SKM-1 treated with dmso at 0.1 percent for 144 hours (cell line): Measurements from ENCODE around the gene TTC7B.

Source experiments
- DNase-seq: peaks from one replicate; lab custom pipeline; 2025; ENCODE audit not compliant: unreplicated experiment; lab: John Stamatoyannopoulos, UW

TTC7B gene

DNA sequence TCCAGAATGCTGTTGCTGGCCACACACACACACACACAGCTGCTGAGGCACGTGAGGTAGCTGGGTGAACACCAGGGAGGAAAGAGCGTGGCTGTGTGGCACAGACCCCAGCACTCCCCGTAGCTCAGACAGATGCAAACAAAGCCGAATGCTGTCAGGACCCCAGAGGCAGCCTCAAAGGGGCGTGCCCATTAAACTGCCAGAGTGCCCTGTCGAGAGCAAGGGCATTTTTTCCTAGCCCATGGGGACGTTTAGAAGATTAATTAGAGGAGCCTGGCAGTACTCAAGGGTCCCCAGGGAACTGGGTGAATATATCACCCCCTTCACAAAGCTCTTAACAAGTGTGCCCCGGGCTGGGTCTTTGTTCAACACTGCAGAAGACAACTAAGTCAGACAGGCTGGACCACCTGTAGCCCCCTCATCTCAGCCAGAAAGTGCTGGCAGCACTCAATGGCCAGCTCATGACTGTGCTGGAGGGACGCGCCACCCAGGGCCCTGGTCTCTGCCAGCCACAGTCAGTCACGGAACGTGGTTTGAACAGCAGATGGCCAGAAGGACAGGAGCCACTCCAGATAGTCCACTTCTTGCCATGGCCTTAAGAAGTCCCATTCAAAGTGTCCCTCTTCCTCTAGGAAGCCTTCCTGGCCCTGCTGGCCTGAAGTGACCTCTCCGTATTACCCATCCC lies 37.5 kb downstream of the TTC7B start:
- no peak for DNase-seq

DNA sequence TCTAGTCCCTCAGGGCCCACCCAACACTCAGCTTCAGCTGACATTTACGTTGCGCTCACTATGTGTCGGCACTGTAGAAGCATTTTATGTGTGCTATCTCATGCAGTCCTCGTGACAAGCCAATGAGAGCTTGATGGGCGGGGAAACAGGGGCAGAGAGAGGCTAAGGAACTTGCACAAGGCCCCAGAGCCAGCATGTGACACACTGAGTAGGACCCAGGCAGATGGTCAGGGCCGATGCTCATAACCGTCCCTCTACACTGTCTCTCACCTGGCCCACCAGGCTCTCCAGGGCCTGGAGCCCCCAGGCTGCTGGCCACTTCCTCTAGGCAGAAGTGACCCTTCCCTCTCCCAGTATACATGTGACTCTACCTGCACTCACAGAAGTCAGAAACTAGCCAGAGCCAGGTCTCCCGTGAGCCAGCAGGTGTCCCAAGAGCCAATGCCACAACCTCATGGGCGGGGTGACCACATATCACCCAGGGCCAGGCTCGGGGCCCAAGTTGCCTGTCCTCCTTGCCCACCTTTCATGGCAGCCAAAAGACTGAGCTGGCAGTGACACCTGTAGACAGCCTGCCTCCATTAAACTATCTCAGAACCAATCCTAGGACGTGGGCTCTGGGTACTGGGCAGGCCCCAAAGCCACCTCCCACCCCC lies 38.3 kb downstream of the TTC7B start:
- DNase-seq: no peak

DNA sequence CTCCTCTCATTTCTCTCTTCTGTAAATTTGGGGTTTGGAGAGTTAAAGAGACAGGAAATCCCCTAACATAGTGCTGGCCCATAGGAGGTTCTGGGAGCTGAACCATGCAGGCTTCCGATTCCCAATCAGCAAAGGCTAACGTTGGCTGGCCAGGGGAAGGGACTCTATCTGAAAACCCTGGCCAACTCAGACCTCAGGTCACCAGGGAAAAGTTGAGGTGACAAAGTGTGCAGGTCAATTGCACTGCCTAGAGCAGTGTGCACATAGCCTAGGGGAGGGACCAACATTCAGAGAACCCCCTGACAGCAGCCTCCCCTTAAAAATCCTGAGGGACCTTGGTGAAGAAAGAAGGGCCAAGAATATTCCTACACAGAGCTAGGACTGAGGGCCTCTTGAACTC lies 38.9 kb downstream of the TTC7B start:
- no peak for DNase-seq

DNA sequence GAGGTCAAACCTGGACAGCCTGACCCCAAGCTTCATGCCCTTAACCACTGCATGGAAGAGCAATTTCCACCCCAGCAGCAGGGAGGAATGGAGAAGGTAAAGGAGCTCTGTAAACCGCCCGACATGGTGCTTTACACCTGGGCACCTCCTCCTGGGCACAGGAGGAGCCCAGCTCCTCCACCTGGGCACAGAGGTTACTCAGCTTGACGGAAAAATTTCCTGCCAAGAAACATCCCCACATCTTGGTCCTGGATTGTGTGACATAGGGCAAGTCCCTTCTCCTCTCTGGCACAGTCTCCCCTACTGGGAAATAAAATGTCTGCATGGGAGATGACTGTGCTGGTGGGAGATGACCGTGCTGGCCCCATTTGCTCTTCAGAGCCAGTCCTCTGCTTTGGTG lies 40.8 kb downstream of the TTC7B start:
- no peak for DNase-seq

DNA sequence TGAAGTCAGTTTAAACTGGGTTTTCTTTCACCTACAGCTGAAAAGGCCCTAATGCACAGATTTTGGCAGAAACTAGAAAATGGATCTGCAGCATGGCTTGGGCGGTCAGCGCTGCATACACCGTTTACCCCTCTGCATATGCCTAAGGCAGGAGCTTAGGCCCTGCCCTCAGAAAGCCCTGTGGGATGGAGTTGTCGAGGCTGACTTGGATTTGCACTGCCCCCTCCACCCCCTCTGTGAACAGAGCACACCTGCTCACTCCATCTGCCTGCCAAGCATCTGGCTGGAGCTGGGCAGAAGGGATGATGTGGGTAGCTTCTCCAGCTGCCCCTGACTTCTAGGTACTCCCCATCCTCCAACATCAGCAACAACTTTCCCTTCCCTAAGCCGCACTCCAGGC lies 41.9 kb downstream of the TTC7B start:
- no peak for DNase-seq

DNA sequence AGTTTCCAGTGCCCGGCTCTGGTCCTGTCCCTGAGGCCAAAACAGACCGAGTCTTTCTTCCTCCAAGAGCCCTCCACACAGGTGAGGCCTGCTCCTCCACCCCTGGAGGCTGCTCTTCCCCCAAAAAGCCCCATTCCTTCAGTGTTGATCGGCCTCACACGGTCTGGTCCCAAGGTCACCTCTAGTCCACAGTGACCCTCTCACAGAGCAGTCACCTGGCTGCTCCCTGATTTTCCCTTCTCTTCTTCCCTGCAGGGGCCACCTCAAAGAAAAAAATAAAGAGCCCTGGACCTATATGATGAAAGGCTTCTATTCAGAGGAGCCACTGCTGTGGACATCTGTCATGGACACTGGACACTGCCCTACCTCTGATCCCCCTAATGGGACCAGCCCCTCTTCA lies 42.5 kb downstream of the TTC7B start:
- no peak for DNase-seq

DNA sequence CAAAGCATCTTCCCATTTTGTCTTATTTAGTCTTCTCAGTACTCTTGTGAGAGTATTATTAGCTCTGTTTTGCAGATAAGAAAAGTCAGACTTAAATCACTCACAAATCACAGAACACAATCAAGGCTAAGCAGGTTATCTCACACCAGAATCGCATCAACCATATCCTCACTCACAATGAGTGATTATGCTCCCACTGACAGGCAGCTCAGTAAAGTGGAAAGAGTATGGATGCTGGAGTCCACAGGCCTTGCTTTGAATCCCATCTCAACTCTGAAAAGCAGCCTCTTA lies 43.1 kb downstream of the TTC7B start:
- no peak for DNase-seq

DNA sequence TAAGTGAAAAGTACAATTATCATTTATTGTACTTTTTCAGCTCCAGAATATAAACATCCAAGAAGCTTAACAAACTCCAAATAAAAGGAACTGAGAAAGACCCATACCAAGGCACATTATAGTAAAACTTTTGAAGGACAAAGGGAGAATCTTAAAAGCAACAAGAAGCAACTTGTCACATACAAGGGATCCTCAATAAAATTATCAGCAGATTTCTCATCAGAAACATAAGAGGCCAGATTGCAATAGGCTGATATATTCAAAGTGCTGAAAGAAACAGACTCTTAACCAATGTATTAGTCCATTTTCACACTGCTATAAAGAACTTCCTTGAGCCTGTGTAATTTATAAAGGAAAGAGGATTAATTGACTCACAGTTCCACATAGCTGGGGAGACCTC lies 48.3 kb downstream of the TTC7B start:
- no peak for DNase-seq

DNA sequence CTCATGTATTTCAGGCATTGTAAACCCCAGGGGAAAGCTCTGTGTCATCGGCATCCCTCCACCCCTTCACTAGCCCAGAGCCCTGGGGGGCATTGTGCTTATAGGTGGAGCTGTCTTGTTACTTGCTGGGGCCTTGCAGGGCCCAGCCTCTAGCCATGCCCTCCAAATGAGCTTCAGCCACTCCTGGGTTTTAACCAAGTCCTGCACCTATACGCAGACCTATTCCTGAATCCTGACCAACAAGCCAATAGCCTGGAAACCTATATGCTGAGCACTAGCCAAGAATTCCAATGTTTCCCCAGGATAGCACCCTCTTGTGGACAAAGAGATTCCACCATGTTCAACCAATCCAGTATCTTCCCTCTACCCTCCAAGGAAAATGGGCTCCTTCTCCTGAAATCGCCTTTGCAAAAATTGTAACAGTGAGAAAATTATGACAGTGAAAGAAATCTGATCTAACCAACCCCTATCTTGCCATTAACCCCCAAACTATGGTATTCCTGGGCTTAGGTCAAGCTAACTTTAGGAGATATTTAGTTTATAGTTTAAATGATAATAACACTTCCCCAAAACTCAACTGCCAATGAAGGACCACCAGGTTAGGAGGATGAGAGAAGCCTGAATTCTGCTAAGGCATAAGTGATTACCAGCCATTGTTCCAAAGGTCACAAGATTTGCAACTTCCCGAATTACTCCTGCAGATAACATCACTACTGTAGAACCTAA lies 55.5 kb downstream of the TTC7B start:
- peak; percentile 7 for DNase-seq

DNA sequence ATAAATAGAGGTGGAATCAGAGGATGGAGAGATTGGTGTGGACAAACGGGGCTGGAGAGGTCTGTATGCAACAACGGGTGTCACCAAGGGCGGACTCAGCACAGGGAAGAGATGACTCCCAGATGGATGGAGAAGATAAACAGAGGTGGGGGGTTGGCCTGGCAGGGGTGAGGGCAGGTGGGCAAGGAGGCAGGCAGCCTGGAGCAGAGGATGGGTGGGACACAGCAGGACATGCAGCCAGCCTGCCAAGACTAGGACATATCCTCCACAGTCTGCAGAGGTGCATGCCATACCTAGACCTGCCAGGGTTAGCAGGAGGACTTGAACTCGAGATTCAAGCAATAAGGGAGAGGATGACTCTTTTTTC lies 56.2 kb downstream of the TTC7B start:
- no peak for DNase-seq

DNA sequence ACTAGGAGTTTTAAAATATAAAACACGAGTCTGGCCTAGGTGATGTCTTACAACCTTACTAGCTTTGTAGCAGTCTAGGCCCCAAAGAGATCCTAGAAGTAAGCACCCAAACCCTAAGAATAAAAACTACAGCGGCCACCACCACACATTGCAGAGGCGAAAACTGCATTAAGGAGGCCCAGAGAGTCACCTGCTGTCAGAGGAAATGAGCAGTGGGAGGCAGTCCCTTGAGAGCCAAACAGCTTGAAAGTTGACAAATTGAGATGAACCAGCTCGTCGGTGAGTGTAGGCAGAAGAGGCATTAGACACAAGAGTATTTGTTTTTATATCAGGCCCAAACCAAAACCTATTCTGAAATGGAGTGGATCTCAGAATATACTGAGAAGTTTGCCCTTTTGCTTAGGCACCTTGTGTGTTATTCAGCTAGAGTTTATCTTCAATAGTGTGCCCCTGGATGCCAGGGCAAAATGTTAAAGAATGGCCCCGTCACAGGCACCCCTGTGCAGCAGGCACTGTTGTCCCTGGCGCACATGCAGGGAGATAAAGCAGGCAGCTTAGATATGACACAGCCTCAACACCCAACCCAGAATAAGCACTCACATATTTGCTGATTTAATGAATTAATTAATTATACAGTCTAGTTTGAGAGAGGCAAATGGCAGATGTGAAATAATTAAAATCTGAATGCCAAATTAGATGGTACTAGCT lies 56.7 kb downstream of the TTC7B start:
- no peak for DNase-seq

DNA sequence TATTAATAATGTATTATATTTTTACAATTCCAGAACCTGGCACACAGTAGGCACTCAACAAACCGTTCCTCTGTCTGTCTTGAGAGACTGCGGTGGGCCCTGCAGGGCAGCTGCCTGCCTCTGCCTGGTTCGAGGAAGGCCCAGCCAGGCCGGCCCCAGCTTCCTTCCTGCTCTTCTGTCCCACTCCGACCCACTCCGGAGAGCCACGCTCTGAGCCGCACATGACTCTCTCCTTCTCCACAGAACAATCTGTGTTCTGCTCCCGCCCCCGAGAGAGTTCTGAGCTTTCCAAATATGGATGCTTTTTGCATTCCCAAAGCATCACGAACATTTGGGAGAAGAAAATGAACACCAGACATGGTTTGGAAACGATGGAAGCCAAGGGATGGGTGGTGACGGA lies 57.3 kb downstream of the TTC7B start:
- no peak for DNase-seq

DNA sequence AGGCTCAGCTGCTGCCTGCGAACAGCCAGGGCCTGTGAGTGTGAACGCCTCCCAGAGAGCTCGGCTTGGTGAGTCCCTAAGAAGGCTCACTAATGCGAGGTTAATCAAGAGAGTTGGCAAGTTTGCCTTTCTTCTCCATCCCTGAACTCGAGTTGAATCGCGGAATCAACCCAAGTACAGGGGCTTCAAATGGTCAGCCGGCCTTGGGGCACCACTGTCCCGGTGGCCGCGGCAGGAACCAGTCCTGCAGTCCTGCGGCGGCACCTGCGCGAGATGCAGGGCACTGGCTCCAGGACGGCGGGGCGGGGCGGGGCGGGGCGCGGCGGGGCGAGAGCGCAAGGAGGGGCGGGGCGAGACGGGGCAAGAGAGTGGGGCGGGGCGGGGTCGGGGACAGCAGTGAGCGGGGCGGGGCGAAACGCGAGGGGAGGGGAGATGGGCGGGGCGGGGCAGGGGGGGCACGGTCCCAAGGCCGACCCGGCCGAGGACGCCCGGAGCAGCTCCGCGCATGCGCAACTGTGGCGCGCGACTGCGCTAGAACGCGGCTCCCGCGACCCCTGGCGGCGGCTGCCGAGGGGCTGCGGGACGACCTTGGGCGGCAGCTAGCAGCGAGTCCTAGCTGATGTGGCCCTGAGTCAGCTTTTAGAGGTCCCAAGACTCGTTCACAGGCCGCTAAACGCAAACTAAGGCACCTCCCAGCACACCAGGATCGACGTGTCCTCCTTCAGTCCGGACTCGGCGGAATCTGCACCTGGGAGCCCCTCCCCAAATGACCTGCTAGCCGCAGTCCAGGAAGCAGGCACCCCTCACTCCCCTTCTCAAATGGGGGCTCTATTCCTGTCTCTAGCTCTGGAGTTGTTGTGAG lies 58.0 kb downstream of the TTC7B start:
- DNase-seq: peak; percentile 58

DNA sequence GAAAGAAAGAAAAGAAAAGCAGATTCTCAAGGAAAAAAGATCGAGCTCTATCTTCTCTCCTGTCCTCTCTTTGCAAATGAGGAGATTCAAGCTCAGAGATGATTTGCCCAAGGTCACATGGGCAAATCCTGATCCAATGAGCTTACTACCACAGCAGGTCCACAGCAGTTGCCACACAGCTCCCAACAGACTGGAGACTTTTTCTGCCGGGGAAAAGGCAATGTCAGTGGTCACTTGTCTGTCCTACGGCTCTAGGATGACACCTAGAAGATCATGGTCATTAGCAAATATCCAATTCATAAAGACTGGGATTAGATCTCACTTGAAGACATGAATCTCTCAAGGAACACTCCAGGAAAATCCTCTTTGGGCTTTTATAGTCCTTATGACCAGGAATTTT lies 58.8 kb downstream of the TTC7B start:
- no peak for DNase-seq

DNA sequence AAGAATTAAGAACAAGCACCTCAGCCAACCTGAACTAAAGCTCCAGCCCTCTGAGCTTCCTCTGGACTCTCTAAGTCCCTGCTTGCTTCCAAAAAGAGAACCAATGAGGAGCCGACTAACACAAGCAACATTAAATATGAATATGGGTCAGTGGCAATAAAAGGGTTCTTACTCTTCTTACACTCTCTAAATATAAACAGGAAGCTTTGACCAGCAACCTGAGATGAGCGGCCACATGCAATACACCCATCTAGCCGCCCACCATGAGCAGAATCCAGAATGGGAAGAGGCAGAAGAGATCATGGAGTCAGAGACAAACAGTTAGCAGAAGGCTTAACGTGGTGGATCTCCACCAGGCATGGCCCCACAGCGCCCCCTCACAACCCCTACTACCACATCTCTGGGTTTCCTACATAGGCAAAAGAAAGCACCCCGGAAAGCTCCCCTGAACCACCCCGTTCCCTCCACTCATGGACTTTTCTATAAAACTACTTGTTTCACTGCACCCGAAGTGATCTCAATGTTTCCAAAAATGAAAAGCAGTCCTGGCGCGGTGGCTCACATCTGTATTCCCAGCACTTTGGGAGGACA lies 59.4 kb downstream of the TTC7B start:
- no peak for DNase-seq

DNA sequence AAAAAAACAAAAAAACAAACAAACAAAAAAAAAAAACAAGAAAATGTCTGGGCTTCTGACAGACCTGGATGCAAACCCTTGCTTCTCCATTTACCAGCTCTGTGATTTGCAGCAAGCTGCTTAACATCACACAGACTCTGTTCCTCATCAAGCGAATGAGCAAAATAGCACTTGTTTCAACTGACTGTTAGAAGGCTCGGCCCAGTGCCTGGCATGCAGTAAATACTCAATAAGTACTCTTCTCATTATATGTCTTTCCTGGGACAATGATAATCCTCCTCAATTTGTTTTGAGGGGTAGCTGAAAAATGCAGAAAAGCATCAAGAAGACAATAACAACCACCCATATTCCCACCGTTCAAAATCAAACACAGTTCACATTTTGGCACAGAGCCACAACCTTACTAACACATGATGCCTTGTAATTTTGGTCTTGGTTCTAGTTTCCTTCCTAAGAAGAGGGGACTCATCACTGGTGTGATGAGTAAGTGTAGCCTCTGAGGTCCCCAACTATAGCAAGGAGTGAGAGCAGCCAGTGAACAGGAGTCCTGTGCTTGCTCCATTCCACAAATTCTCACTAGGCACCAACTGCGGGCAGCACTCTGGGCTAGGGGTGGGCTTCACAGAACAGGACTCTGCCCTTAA lies 60.4 kb downstream of the TTC7B start:
- no peak for DNase-seq

DNA sequence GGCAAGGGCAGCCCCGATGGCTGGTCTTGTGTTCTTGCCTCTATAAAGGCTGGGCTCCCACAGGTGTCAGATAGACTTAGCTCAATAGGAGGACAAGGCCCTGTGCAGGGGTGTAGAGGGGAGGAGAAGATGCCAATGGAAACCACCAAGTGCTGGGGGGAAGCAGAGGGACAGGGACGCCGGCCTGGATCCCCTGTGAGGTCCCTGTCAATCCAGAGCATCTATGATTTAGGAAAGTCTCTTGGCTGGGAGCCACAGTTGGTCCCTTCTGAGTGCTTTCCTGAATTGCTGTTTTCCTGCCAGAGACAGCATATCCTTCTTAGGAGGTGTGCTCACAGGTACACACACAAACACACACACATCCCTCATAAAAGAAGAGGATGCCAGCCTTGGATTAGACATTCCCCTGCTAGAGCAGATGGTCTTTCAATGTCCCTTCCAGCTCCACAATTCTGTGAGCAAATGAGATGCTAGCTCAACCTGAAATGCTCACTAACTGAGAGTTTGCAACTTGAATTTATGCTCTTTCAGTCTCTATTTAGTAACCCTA lies 62.7 kb downstream of the TTC7B start:
- DNase-seq: no peak

DNA sequence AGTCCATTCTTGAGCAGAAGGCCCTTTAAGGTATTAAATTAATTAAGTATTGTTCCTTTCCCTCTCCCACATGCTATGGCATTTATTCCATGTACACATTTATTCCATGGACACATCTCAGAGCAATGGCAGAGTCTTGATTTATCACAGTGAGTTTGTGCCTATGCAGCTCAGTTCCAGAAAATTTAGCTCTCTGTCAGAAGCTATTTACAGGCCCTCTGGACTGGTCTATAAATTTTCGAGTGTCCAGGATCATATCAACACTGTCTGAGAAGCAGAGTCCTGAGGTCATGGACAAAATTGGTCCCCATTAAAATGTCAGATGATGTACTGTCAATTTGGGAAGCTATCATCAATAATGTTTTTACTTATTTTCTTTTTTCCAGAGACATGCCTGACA lies 65.5 kb downstream of the TTC7B start:
- DNase-seq: no peak

DNA sequence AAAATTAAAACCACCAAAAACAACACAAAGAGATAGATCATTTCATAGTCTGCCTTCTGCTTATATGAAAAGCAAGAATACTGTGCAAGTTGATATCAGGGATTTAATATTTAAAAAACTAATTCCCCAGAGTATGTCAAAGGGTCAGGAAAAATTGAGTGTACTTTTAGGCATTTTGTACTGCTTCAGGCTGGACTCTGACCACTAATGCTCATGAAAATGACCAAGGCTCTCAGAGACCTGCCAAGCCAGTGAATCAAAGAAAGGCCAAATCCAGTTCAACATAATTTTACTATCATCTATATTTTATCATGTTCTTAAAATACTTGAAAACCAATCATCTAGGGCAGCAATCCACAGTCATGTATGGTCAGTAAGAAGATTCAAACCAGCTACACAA lies 66.0 kb downstream of the TTC7B start:
- DNase-seq: no peak

DNA sequence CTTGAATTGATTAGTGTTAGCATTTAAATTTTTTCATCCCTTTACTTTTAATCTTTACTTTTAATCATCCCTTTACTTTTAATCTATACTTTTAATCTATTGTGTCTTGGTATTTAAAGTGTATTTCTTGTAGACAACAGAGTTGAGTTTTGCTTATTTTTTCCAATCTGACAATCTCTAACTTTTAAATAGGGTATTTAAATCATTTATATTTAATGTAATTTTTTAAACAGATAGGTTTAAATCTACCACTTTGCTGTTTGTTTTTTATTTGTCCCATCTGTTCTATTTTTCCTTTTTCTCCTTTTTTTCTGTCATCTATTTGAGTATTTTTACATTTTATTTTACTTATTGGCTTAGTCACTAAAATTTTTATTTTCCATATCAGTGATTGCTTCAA lies 68.3 kb downstream of the TTC7B start:
- no peak for DNase-seq
